Middle frontal gyrus (tissue), 1 donor: ENCODE data around the gene SUGP1.
"Not testable (repeated sequence)": the region's sequence is repeated elsewhere in the genome, so short reads cannot be mapped to it uniquely, and the experiment has no call there.

Experiments used
- DNase-seq: peaks from one replicate; pipeline ENCODE4 v3.0.0-alpha.2; 2015; ENCODE audit warnings: low spot score; ENCODE audit errors: extremely low spot score

Gene SUGP1

DNA sequence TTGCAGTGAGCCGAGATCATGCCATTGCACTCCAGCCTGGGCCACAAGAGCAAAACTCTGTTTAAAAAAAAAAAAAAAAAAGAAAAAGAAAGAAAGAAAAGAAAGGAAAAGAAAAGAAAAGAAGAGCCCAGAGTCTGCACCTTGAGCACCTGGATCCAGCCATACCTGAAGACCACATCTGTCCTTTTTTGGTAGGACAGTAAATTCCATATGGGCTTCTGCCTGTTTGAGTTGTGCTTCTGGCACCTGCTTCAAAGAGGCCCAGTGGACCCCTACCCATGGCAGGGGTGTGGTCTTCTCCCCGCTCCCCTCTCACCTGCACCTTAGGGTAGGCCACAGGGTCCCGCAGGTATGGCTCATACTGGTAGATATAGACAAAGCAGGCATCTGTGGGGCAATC lies 53.0 kb downstream of the SUGP1 start:
- no peak for DNase-seq

DNA sequence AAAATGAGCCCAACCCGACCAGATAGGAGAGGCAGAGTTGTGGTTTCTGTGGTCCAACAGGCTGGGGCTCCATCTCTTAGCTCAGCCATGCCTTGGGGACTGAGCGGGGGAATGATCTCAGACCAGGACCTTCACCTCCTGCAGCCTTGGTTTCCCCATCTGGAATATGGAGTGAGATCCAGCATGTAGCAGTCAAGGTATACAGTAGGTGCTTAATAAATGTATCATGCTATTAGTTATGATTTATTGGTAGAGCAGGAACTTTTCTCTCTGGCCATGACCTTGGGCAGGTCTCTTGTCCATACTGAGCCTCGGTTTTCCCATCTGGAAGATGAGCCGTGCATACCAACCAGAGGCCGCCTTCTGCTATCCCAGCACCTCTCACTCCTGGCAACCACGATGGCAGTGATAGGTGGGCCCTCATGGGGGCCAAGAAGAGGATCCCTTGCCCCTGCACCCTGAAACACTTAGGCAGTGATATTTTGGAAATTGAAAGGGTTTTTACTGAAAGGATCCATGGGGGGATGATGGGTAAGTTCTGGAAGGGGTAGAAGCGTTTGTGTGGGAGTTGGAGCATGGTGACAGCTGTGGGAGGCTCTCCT lies 56.3 kb downstream of the SUGP1 start:
- DNase-seq, result no peak

- DNase-seq, result no peak
These were observed 57.9 kb downstream of the SUGP1 start for GRCh38 chr19:19262190-19263057.

DNA sequence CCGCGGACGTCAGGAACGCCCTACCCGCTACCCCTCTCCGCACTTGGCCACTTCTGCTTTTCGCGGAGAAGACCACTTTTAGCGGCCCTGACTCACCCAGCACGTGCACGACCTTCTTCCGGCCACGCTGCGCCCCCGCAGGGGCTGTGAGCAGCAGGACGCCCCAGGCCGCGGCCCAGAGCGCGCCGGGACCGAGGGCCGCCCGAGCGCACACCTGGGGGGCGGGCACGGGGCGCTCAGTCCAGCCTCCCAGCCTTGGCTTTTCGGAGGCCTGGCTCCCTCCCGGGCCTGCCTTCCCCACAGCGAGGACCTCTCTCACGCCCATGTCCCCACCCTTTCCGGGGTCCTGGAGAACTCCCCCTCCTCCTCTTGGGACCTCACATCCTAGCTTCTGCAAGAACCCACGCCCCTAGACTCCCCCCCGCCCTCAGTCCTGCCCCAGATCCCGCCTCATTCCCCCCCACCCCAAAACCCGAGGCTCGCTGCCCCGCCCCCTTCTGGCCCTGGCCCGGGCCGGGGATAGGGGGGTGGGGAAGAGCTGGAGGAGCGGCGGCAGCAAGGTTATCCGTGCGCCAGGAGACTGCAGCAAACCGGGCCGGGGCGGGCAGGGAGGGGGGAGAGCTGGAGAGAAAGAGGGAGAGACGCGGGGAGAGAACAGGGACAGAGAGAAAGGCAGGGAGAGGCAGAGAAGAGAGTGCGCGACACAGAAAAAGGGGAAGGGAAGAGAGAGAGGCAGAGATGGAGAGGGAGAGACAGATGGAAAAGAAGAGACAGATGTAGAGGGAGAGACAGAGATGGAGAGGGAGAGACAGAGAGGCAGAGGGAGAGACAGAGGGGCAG lies 58.7 kb downstream of the SUGP1 start:
- no peak for DNase-seq

DNA sequence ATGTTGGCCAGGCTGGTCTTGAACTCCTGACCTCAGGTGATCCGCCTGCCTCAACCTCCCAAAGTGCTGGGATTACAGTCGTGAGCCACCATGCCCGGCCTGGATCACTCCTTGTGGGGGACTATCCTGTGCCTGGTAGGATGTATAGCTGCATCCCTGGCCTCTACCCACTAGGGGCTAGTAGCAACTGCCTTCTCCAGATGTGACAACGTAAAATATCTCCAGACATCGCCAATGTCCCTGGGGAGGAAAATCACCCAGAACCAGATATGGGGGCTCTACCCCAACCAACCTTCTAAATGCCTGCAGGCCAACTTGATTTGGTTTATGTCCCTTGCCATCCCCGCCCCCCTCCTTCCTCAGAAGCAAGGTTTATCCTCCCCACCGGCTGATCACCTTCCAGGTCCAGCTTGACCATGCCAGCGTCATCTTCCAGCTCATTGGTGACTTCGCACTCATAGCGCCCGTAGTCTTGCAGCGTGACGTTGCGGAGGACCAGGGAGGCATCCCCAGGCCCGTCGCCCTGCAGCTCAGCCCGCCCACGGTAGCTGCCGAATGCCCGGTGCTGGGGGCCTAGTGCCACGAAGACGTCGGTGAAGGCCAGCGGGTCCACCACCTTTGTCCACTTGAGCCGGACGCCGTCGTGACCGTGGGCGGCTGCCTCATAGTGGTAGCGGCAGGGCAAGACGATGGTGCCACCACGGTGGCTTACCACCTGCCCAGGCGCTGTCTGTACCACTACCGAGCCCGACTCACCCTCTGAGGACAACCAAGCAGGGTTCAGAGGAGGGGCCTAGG lies 59.7 kb downstream of the SUGP1 start:
- no peak for DNase-seq

DNA sequence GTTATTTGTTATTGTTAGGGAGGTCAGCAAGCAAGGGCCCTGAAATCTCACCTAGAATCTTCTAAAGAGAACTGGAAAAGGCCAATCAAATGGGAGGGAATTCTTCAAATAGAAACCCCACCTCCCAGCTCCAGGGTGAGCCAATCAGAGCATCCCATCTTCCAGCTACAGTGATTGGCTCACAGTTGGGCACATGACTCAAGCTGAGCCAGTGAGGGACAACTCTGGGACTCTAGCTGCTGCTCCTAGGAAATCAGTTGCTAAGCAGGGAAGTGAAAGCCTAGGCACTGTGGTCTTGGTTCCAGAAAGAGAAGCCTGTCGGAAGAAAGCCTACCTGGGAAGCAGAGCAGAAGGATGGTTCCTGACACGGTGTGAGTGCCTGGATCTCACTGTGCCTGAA lies 60.6 kb downstream of the SUGP1 start:
- DNase-seq, result peak; percentile 55

GRCh38 chr19:19258589-19259338 lies 61.5 kb downstream of the SUGP1 start:
- no peak for DNase-seq

DNA sequence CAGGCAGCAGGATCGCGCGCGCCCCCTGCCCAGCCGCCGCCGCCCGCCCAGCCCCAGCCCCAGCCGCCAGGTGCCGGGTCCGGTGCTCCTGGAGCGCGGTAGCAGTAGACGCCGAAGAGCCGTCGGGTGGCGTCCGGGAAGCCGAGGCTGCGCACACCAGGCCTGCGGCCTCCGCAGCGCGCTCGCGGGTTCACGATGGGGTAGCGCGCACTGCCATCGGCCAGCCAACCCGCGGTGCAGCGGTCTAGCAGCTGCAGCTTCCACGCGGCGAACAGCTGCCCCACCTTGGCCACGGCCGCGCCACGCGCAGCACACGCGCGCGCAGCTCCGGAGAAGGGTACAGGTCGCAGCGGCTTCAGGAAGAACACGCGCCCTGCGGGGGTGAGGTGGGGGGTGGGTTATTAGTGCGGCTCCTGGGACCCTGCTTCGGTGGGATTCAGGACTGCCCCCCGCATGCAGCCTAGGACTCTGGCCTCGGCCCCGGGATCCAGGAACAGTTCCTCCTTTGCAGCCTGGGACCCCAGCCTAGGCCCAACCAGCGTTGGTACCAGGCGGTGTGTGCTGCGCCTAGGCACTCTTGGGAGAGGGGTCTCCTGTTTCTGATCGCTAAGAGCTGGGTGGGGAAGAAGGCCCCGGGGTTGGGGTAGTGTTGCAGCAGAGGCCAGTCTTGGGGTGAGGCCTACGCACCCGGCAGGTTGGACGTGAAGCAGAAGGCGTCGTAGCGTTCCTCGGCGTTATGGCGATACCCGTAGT lies 62.3 kb downstream of the SUGP1 start:
- DNase-seq, result no peak

- DNase-seq, result no peak
These were observed 63.2 kb downstream of the SUGP1 start for GRCh38 chr19:19257137-19257536.

- no peak for DNase-seq
These were observed 64.0 kb downstream of the SUGP1 start for GRCh38 chr19:19256072-19256969.

DNA sequence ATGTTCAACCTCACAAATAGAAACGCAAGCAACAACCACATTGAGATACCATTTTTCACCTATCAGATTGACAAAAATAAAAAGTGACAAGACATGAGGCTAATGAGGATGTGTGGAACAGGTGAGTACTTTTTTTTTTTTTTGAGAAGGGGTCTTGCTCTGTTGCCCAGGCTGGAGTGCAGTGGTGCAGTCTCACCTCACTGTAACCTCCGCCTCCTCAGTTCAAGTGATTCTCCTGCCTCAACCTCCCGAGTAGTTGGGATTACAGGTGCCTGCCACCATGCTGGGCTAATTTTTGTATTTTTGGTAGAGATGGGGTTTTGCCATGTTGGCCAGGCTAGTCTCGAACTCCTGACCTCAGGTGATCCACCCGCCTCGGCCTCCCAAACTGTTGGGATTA lies 66.9 kb downstream of the SUGP1 start:
- not testable (repeated sequence) for DNase-seq

GRCh38 chr19:19250196-19250801 lies 70.0 kb downstream of the SUGP1 start:
- no peak for DNase-seq

GRCh38 chr19:19240476-19240875 lies 79.8 kb downstream of the SUGP1 start:
- no peak for DNase-seq

DNA sequence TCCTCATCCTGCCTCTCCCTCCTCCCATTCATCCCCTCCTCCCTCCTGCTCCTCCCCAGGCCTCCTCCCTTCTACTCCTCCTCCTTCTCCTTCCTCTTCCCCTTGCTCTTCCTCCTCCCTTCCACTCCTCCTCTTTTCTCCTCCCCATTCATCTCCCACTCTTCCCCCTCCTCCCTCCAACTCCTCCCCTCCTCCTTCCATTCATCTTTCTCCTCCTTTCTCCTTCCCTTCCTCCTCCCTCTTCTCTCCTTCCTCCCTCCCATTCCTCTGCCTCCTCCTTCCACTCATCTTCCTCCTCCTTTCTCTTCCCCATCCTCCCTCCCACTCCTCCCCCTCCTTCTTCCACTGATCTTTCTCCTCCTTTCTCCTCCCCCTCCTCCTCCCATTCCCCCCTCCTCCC lies 80.6 kb downstream of the SUGP1 start:
- DNase-seq, result no peak

DNA sequence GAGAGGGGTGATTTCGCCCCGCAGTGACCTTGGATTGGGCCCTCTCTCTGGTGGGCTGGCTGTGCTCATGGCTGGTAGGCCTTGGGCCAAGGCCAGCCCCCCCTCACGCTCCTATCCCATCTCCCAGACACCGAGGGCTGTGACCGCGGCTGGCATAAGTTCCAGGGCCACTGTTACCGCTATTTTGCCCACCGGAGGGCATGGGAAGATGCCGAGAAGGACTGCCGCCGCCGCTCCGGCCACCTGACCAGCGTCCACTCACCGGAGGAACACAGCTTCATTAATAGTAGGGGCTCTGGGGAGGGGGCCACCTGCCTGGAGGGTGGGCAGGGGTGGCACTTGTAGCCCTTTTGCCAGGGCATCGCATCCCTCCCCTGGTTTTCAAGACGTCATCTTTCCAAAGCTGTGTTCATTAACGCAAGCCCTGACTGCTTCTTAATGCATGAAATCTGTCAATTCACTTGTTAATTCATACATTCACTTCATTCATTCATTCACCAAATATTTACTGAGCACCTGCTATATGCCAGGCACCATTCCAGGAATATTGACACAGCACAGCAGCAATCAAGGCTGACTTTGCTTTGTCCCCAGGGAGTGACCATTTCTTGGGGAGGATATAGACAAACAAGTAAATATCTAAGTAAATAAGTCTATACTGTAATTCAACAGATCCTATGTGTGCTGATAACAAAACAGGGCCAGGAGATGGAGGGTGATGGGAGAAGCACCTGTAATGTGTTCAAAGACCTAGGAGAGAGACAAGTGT lies 82.0 kb downstream of the SUGP1 start:
- DNase-seq, result no peak

- DNase-seq, result no peak
These were observed 84.1 kb downstream of the SUGP1 start for GRCh38 chr19:19236173-19236572.

DNA sequence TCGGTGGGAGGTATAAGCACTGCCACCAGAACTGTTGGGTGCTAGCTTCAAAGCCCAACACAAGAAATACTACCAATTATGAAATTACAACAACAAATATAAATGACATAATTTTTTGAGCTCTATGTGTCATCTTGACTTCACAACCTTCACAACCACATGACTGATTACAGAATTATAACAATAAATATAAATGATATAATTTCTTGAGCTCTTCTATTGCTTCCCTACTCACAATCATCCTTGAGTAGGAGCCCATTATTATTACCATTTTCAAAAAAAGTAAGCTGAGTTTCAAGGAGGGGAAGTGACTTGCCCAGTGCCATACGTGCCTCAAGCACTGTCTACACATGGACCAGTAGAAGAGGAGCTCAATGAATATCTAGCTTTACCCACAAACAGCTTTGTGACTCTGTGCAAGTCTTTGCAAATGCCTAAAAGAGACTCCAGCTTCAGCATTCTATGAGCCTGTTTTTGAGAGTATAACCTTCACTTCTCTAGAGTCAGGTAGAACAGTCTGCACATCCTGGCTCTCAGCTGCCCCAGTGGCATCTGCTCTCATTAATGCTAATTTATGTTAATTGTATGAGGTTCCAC lies 86.0 kb downstream of the SUGP1 start:
- DNase-seq, result no peak
